LNCAP (cell line): ENCODE results near the gene MORC2.

Experiments used
- CTCF ChIP-seq: fragments of 450-650 bp; IDR thresholded peaks from 2 replicates; pipeline ENCODE4 v1.5.1; 2017; ENCODE audit warnings: mild to moderate bottlenecking

The MORC2 gene

GRCh38 chr22:30879415-30879797 is 89.2 kb downstream of the MORC2 start:
- no peak for TF ChIP-seq CTCF

GRCh38 chr22:30878516-30879414 is 89.8 kb downstream of the MORC2 start:
- no peak for TF ChIP-seq CTCF

- TF ChIP-seq CTCF: no peak
Observed at GRCh38 chr22:30877662-30878515, 90.7 kb downstream of the MORC2 start.

- no peak for TF ChIP-seq CTCF
Observed at GRCh38 chr22:30876915-30877553, 91.5 kb downstream of the MORC2 start.

- no peak for TF ChIP-seq CTCF
Observed at GRCh38 chr22:30876221-30876751, 92.3 kb downstream of the MORC2 start.

GRCh38 chr22:30875481-30876215 is 92.9 kb downstream of the MORC2 start:
- no peak for TF ChIP-seq CTCF
